GM18907 (cell line): ENCODE data around the gene NELL1.
A peak's percentile ranks its signal among the peaks of the same experiment; 100 is the strongest.

Experiments used
- ATAC-seq: cut with Tn5 transposase; IDR thresholded peaks from one replicate; pipeline ENCODE4 v1.9.1; 2021; ENCODE audit warnings: mild to moderate bottlenecking, moderate library complexity; ENCODE audit not compliant: unreplicated experiment

Gene NELL1

DNA sequence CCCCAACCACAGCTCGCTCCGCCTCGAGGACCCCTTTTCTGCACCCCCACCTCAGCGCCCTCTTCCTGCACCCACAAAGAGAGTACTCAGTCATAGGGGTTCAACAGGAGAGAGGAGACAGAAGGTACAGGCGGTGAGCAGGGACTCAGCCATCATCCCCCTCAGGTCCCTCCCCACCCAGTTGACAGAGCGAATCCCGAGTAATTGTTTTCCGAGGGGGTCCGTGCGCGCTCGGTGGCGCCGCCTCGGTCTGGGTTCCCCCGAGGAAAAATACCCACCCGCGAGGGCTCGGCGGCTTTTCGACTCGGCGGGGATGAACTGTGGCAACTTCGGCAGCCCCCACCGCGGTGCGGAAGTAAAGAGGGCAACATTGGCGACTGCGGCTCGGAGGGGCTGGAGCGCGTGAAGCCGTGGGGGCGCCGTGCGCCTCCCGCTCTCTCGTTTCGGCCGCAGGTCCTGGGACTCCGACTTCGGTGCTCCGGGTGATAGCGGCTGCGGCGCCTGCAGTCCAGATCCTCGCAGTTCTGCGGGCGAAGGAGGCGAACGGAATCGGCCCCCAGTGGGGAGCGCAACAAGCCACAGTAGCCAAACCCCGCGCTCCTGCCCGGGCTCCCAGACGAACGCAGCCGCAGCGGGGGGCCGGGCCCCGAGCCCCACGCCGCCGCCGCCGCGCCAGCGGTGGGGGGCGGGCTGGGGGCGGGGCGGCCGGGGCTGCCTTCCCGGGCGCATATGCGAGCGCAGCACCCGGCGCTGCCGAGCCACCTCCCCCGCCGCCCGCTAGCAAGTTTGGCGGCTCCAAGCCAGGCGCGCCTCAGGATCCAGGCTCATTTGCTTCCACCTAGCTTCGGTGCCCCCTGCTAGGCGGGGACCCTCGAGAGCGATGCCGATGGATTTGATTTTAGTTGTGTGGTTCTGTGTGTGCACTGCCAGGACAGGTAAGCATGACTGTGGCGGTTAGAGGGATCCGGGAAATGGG lies at the start of gene NELL1:
Gene NELL1 (plus strand): TSS at position 743 of the 976 bp plus-strand sequence.
- no peak for ATAC-seq

GRCh38 chr11:20620988-20621387 lies 48.4 kb upstream of the NELL1 start:
- no peak for ATAC-seq

GRCh38 chr11:20621679-20622078 lies 47.7 kb upstream of the NELL1 start:
- ATAC-seq = no peak

GRCh38 chr11:20623252-20623651 lies 46.1 kb upstream of the NELL1 start:
- ATAC-seq = no peak

DNA sequence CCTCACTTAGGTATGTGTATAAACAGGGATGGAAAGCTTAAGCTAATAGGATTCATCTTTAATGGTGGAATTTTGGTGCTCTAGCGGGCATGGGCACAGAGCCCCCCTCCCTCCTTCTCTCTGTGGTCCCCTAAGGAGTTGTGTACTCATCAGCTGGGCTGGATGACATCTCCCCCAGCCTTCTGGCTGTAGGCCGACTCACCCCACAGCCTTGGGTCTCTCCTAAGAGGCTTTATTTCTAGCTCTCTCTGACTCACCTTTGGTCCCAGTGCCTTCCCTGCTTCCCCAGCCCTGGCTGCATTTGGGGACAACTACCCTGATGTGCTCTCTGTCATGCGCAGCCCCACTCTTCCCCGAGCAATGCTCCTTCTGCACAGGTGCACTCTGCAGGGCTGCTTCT lies 43.1 kb upstream of the NELL1 start:
- no peak for ATAC-seq

GRCh38 chr11:20627026-20627425 lies 42.4 kb upstream of the NELL1 start:
- ATAC-seq = no peak

- no peak for ATAC-seq
These were observed 41.7 kb upstream of the NELL1 start for GRCh38 chr11:20627701-20628100.

- ATAC-seq = no peak
These were observed 37.7 kb upstream of the NELL1 start for GRCh38 chr11:20631519-20632168.

GRCh38 chr11:20632169-20632532 lies 37.2 kb upstream of the NELL1 start:
- ATAC-seq = no peak

- ATAC-seq = no peak
These were observed 35.3 kb upstream of the NELL1 start for GRCh38 chr11:20634044-20634443.

DNA sequence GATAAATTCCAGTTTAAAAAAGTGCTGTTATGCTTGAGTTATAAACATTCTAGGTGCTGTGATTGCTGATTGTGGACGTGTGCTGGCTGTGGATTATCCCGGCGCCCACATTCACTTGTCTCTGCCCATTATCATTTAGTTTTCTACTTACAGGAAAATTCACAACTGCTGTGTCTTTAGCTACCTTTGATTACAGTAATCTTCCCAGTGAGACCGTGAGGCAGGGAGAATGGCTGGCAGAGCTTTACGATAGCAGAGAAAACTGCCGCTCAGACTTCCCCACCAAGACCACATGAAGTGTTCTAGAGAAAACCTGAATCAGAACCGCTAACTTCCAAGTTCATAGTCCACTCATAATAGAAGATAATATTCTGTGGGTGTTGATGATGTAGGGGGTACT lies 34.6 kb upstream of the NELL1 start:
- ATAC-seq = no peak

GRCh38 chr11:20638074-20638473 lies 31.3 kb upstream of the NELL1 start:
- no peak for ATAC-seq

DNA sequence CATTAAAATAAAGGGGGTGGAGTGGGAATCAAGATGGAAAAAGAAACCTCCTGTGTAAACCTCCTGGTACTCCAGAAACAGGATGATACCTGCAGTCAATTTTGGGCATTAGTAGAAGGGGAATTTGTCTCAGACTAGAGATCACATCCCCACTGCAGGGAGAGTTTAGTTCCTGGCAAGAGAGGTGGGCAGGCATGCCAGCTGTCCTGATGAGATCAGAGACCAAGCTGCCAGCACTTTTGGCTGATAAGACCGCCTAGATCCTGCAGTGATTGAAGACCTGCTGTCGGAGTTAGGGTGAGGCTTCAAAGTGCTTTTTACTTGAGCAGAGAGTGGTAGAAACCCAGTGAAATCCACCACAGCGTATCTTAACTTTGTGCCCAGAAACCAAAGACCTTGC lies 29.7 kb upstream of the NELL1 start:
- ATAC-seq = no peak

- ATAC-seq = no peak
These were observed 29.0 kb upstream of the NELL1 start for GRCh38 chr11:20640401-20640800.

GRCh38 chr11:20644360-20644759 lies 25.0 kb upstream of the NELL1 start:
- no peak for ATAC-seq

GRCh38 chr11:20647976-20648565 lies 21.3 kb upstream of the NELL1 start:
- ATAC-seq = peak; percentile 72

- no peak for ATAC-seq
These were observed 17.1 kb upstream of the NELL1 start for GRCh38 chr11:20652150-20652806.

- no peak for ATAC-seq
These were observed 15.3 kb upstream of the NELL1 start for GRCh38 chr11:20654038-20654437.

DNA sequence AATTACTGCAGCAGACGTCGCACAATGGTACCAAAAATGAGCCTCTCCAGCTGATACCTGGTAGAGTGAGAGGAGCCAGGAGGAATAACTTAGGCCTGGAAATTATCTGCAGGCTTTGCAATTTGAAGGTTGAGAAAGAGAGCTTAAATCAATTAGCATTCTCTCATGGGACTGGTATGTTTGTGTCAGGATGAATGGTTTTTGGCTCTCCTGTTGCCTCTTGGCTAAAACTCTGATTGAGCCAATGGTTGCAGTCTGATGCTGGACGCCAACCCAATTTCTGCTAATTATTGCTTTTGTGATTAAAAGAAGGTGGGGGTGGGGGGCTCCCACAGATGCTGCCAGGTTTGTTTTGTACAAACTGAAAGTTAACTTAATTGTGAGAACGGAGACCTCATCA lies 12.5 kb upstream of the NELL1 start:
- no peak for ATAC-seq

GRCh38 chr11:20658135-20658534 lies 11.3 kb upstream of the NELL1 start:
- no peak for ATAC-seq

DNA sequence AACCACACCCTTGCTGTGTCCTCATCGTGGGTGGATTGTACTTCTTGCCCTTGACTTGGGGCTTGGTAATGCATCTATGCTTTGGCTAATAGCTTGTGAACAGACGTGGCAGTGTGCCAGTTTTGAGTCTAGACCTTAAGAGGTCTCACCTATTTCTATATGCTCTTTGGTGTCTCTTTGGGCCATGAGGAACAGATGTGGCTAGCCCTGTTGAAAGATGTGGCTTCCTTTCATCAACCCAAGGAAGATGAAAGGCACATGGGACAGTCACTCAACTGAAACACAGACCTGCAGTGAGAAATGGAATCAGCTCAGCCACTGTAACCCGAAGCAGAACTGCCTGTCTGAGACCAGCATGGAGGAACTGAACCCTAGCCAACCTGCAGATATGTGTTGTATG lies 7.9 kb upstream of the NELL1 start:
- no peak for ATAC-seq
